Stromal cell of bone marrow (primary cell): ENCODE data around the gene MCFD2.

ENCODE experiments used
- DNase-seq: peaks from one replicate; pipeline ENCODE4 v3.0.0-alpha.2; 2012; ENCODE audit warnings: low read depth

Gene MCFD2

DNA sequence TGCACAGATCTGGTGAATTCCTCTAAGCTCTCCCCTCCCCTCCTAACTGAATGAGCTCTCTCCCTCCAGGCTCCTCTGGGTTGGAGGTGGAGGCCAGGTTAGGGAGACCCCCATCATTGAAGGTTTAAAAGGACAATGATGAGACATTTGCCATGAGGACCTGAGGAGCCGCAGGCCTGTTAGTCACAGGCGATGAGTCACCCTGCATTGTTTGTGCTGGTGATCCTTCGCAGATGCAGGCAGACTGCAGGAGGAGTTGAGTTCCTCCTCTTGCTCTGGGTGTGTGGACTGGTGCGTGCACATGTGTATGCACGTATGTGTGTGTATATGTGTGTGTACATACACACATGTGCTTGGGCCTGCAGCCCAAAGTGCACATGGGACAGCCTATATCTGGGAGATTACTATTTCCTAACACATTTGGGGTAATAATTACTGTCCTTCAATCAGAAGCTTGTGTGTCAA lies 42.0 kb downstream of the MCFD2 start:
- peak; percentile 96 for DNase-seq

DNA sequence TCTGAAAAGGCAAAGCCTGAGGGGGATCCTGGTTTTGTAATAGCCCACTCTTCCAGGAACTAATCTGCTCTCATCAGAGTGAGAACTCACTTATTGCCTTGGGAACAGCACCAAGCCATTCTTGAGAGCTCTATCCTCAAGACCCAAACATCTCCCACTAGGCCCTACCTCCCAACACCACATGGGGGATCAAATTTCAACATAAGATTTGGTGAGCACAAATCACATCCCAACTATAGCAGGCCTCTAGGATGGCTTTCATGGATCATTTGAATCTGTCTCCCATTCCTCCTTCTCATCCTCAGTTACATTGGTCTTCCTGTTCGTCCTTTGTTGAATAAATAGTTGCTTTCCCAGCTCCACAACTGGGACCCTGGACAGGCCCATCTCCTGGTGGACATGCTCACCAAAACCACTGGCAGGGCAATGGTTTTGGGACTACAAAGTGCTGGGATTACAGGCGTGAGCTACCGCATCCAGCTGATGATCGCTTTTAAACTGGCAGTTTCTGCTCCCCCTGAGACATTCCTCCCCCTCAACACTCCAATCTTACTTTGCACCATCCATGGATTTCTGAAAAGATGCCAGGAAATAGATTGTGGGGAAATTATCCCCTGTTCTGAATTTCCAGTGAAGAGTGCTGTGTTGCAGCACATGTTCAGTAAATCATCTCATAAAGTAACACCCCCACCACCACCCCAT lies 42.6 kb downstream of the MCFD2 start:
- peak; percentile 56 for DNase-seq

DNA sequence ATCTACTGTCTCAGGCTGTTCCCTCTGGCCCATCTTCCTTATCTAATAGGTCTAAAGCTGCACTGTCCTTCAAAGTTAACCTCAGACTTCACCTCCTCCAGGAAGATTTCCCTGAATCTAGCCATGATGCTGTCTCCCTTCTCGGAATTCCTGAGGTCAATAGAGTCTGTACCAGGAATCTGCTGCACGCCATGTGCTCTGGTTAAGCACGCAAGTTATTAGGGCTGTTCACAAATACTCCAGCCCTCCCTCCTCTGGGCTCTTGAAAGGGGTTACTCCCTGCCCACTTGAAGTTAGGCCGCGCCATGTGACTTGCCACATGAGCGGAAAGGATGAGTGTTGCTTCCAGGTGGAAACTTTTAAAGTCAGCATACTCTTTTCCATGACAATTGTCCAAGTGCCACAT lies 43.6 kb downstream of the MCFD2 start:
- no peak for DNase-seq

DNA sequence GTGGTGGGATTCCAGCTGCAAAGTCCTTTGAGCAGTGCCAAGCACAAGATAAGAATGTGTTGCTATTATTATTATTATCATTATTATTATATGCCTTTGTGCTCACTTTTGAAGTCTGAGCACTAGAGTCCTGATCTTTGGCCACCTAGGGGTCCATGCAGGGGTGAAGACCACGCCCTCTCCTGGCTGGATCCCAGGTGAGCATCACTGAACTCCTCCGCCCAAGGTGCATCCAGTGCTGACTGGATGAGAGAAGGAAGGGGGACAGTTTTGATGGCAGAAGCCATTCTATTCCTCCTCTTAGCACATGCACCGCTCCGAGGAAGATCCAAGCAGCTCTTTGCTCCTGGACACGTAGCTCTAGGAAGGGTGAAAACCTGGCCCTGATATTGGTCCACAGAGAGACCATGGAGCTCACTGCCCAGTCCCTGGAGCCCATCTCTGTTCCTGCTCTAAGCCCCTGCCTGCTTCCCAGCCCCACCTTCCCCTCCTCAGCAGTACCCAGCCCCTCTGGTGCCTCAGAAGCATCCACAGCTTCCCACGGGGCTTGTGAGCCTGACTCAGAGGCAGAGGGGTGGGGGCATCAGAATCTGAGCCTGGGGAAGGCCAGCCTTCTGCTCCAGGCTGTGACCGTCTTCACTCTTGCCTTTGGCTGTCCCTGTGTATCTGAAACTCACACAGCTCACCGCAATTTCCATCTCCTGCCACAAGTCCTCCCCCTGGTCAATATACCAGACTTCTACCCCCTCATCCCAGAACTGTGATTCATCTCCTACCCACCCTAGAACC lies 45.4 kb downstream of the MCFD2 start:
- peak; percentile 58 for DNase-seq

DNA sequence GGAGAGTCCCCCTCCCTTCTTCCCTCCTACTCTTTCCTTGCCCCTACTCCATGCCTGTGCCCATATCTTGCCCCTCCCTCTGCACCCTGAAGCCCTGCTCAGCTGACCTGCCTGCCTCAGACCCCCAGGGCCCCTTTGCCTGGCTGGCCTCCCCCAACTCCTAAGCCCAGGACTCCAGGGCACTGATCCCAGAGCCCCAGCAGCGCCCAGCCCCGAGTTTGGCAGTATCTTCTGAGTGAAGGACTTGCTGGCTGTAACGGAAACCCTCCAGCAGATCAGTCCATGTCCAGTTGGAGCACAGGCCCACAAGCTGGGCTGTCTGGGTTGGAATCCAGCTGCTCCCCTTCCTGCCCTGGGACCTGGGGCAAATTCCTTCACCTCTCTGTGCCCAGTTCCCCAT lies 46.0 kb downstream of the MCFD2 start:
- DNase-seq = no peak

DNA sequence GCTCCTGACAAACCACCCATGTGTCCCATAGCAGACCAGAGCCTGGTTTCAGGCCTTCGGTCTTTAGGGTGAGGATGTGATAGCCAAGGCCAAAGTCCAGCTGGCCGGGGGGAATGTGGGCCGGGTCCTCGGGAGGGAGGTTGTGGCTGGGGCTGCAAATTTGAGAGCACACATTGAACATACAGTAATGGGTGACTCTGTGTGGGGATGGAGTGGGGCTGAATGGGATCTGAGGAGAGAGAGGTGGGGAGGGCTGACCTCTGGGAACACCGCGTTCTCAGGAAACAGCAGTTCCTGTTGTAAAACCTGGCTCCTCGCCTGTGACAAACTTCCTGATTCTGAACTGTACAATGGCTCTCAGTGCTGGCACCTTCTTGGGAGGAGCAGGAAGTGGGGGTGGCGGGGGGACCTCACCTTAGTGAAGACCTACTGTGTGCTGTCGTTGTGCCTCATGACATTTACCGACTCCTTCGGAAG lies 48.8 kb downstream of the MCFD2 start:
- DNase-seq = no peak

DNA sequence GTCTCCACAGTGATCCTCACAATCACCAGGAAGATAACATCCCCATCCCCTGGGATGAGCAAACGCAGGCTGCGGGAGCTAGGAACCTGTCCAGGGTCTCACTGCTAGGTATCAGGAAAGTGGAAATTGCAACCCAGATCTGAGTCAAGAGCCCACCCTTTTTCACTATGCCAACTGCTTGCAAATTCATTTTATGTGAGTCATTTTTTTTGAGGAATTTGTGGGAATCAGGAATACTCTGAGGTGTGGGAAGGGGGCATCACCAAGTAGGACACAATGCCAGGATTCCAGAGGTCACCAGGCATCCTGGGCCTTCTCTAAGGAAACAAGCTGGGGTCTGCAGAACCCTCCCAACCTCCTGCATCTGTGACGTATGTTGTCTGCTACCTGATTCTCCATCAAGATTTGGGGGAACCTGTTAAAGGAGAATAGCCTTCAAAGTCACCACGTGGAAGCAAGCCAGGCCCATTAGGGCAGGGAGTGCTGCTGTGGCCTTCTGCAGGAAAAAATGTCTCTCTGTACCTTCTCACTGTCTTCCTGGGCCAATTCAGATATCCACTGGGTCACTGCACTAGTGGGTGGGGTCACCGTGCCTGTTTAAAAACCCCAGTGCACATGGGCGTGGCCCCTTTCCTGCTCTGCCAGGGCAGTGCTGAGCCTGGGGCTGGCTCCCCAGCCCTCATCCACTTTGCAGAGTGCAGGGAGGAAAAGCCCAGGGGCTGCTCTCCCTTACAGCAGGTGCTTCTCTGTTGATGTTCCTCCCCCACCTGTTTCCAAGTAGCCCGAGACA lies 50.2 kb downstream of the MCFD2 start:
- DNase-seq = no peak

DNA sequence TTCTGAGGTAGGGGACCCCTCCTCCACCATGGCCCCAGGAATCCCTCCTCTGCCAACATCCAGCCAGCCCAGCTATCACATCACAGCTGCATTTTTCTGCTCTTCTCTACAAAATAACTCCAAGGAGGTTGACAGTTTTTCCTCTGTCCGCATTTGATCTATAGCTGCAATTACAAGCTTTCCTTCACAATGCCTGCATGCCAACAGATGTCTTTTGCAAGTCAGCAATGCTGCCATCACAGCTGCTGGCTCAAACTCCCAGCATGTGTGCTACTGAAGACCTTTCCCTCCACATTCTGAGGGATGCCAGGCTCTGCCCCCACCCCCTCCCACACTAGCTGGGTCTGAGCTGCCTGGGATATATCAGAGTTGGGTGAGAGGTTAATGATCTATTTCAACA lies 51.7 kb downstream of the MCFD2 start:
- DNase-seq = no peak

DNA sequence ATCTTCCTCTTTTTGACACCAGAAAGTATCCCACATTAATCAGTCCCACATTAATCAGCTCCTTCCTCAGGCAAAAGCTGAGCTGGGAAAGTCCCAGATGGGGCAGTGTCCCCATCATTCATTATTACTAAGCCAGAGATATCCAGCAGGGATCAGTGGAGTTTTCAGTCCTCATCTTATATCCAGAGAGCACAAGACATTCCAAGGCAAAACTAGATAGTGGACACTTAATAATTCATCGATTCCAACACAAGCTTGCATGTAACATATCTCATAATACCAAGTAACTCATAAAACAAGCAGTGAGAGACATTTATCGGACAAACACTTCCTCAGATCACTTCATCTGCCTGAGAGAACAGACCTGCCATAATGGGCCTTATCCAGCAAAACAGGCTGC lies 53.1 kb downstream of the MCFD2 start:
- no peak for DNase-seq

DNA sequence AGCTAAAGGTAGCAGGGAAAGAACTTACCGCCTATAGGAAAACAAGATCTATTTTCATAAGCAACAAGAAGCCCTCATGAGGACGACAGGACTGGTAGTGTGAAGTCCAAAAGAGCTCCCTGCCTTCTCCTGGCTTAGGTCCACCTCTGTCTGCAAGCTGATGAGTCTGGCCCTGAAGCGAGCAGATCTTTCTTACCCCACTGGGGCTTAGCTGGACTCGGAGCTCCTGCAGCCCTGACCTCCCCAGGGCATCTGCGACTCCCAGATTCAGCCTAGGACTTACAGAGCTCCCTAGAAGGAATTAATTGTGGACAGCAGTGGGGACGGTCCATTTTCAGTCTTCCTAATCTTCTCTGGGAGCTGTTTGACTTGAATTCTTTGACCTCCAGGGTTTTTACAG lies 53.7 kb downstream of the MCFD2 start:
- DNase-seq = no peak

DNA sequence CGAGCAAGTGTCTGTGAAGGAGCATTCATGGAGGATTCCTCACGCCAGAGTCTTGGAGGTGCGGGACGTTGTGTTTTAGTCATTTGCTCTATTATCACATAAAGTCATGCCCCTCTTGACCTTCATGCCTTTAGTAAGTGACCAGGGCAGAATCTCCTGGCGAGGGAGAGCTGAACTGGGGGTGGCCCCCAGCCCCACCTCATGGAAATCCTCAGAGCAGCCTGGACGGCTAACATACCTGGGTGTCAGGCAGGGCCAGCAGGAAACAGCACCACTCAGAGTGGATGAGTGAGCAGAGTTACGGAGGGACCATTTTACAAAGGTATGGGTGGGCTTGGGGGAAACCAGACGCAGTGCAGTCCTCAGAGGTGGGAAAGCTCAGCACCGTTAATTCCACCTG lies 56.1 kb downstream of the MCFD2 start:
- DNase-seq = no peak

DNA sequence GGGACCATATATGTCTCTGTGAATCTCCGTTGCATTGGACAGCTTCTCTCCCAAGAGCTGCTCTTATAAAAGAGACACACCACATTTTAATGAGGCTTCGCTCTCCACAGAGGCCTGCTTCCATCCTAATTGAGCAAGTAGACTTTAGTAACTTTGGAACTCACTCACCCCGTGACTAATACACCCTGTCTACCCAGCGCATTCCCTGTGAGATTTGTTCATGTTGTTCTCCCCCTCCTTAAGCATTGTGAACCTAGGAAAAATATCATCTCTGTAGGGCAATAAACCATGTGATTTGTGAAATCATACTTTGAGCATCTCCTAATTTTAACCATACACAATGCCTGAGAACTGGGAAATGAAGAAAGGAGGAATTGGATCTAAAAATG lies 56.9 kb downstream of the MCFD2 start:
- DNase-seq = peak; percentile 99

DNA sequence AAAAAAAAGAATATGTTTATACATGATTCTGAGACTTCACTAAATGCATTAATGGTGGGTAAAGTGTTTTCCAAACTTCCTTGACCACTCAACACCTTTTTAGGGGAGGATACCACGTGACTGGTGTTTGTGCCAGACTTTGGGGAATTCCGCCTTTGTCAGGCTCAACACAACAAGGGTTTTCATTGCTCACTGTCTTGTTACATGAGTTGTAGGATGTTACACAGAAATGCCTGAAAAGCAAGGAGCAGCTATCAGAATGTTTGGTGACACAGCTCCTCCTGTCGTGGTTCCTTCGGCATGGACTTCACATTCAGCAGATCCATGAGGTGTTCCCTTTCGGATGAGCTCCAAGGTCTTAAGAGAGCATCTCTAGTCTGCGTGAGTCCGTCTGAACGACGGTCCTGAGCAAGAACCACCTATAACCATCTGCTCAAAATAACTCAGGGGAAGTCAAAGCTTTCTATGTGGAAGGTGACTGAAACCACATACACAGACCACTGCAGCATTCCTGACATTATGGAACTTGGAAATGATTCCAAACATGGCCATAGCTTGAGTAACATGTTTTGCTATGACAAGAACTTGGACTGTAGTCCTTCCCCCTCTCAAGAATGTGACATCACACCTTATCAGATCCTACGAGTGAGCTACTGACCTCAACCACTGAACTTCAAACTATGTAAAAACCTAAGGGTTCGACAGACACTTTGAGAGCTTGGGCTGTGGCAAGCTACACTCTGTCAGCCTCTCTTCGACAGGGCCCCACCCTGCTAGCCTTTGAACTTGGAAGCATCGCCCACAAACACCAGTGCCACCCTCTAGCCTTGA lies 57.5 kb downstream of the MCFD2 start:
- peak; percentile 50 for DNase-seq

DNA sequence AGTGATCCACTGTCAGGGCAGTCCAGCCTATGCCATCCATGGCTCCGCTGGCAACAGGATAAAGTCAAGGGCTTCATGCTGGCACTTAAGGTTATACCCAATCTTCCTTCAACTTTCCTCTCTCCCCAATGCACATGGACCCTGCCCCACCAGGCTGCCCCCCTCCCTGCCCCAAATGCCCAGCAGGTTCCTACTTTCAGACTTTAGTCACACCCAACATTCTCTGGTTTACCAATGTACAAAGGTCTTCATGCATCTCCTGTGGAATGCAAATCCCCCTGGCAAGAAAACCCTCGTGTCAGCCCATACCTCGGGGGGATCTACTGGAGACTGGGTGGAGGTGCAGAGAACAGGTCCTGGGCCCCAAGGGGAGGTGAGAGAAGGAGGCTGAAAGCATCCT lies 59.3 kb downstream of the MCFD2 start:
- no peak for DNase-seq

DNA sequence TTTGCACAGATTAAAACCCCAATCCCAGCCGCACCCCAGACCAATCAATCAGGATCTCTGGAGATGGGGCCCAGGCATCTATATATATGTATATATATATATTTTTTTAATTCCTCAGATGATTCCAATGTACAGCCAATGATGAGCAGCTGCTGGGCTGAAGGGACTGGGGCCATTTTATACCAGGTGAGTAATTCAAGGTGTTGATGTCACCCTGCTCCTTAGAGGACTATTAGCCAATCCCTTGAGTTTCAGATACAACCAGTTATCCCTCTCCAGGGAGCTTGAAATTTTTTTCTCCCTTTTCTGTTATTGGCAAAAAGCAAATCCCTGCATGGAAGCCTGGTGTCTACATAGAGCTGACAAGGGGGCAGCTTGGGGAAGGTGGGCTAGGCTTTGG lies 59.8 kb downstream of the MCFD2 start:
- no peak for DNase-seq

DNA sequence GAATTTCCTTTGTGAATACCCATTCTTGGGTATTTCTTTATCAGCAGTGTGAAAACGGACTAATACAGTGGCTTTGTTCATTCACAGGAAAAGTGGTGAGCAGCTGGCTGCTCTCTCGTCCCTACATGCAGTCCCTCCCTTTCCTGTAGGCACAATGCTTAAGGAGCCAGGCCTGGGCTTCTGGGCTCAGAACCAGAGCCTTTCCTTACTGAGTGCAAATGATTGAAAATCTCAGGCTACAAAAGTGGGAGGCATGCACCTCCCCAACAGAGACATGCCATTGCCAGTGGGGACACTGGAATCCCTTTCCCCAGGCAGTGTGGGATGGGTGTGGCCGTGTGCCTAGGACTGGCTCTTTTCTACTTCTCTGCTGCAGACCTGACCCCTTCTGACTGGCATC lies 61.3 kb downstream of the MCFD2 start:
- DNase-seq = no peak

DNA sequence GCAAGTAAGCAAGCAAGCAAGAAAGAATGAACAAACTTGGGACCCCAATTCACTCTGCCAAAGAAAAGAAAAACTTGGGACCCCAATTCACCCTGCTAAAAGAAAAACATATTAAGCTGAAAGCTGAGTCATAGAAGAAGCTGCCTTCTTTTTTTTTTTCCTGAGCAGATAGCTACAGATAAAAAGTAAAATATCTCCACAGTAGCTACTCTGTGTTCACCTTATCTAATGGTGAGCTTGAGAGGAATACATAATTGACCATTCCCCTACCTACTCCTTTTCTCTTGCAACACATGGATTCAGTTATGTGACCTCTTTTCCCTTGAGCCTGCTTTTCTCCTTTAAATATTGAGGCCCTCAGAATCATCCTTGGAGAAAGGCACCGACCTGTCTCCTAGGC lies 63.0 kb downstream of the MCFD2 start:
- DNase-seq = no peak

DNA sequence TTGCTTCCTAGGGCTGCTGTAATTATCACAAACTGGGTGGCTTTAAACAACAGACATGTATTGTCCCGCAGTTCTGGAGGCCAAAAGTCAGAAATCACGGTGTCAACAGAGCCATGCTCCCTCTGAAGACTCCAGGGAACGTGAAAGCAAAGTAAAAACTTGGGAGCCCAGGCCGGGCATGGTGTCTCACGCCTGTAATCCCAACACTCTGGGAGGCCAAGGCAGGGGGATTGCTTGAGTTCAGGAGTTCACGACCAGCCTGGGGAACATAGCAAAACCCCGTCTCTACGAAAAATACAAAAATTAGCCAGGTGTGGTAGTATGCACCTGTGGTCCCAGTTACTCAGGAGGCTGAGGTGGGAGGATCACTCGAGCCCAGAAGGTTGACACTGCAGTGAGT lies 63.5 kb downstream of the MCFD2 start:
- no peak for DNase-seq
